Measurements from ENCODE around the gene TMEM245. TPM values are rescaled to one million over a fixed set of nuclear protein-coding genes. Genes with fewer than 3 reads are reported as not detected.

TMEM245 gene
- total and polyA plus RNA-seq, 2 of the 13 experiments (the other 11 are each of a cell fraction or from before 2014, with no cell fraction given): 53.5 to 55.4 TPM

DNA sequence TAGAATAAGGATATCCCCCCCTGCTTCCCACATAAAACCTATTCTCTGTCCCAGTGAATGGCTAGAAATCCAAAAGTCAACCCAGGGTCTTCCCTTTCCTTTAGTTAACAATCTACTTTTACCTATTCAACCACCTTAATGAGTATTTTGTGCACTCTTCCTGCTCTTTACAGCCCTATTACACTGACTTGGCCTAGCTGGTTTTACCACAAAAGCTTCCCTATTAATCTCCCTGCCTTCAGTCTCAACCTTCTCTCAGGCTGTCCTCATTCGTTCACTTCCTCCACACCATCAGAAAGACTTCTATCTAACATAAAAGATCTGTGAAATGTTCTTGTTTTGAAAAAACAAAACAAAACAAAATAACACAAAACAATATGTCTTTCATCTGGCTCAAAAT lies 122.6 kb downstream of the TMEM245 start (continued):
- TF ChIP-seq ZNF614 (CRISPR knock-in tag; IDR thresholded peaks at IDR 0.05; ENCODE audit: borderline replicate concordance): no peak
- no peak for TF ChIP-seq ZNF207 (IDR thresholded peaks at IDR 0.05; ENCODE audit: borderline replicate concordance)
- no peak for TF ChIP-seq PAWR (CRISPR knock-in tag; IDR thresholded peaks at IDR 0.05; ENCODE audit: borderline replicate concordance)
- TF ChIP-seq RORA (CRISPR knock-in tag; IDR thresholded peaks at IDR 0.05): no peak
- TF ChIP-seq, protein P1, sequence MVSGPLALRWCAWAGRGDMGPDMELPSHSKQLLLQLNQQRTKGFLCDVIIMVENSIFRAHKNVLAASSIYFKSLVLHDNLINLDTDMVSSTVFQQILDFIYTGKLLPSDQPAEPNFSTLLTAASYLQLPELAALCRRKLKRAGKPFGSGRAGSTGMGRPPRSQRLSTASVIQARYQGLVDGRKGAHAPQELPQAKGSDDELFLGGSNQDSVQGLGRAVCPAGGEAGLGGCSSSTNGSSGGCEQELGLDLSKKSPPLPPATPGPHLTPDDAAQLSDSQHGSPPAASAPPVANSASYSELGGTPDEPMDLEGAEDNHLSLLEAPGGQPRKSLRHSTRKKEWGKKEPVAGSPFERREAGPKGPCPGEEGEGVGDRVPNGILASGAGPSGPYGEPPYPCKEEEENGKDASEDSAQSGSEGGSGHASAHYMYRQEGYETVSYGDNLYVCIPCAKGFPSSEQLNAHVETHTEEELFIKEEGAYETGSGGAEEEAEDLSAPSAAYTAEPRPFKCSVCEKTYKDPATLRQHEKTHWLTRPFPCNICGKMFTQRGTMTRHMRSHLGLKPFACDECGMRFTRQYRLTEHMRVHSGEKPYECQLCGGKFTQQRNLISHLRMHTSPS (CRISPR knock-in tag; IDR thresholded peaks at IDR 0.05; ENCODE audit: low read depth): no peak
- TF ChIP-seq, protein P2, sequence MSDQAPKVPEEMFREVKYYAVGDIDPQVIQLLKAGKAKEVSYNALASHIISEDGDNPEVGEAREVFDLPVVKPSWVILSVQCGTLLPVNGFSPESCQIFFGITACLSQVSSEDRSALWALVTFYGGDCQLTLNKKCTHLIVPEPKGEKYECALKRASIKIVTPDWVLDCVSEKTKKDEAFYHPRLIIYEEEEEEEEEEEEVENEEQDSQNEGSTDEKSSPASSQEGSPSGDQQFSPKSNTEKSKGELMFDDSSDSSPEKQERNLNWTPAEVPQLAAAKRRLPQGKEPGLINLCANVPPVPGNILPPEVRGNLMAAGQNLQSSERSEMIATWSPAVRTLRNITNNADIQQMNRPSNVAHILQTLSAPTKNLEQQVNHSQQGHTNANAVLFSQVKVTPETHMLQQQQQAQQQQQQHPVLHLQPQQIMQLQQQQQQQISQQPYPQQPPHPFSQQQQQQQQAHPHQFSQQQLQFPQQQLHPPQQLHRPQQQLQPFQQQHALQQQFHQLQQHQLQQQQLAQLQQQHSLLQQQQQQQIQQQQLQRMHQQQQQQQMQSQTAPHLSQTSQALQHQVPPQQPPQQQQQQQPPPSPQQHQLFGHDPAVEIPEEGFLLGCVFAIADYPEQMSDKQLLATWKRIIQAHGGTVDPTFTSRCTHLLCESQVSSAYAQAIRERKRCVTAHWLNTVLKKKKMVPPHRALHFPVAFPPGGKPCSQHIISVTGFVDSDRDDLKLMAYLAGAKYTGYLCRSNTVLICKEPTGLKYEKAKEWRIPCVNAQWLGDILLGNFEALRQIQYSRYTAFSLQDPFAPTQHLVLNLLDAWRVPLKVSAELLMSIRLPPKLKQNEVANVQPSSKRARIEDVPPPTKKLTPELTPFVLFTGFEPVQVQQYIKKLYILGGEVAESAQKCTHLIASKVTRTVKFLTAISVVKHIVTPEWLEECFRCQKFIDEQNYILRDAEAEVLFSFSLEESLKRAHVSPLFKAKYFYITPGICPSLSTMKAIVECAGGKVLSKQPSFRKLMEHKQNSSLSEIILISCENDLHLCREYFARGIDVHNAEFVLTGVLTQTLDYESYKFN (CRISPR knock-in tag; conservative IDR thresholded peaks at IDR 0.05): no peak

DNA sequence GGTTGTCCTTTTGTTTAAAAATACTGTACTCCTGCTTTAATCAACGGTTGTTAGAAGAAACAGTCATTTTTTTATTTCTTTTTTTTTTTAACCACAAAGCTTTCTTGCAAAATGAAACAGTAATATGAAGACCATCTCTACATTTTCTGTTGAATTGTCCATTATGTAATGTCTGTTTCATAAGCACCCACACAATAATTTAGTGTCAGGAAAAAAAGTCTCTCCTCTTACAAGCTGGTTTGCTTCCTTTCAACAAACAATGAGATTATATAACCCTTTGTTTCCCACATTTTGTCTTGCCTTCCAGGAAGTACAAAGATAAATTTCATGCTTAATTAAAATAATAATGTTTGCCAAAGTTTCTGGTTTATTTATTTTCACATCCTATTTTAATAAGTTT lies 123.1 kb downstream of the TMEM245 start:
- no peaks in the 10 kb centered on the region for H4K20me1 ChIP-seq (ENCODE audit: insufficient read depth, low read length)
- TSS peak; percentile 15 for BruUV-seq (replicated peaks)
- intact Hi-C loops (cut with micrococcal nuclease; ENCODE audit: unreplicated experiment): no loop called here
- DNase-seq (ENCODE audit: low spot score): no peak
- H3K4me3 ChIP-seq (replicated peaks in 1 of 3; ENCODE audit: insufficient read depth in 1 of 3, low read depth in 2 of 3, low read length in 3 of 3): no peak overlapping the region
- H3K79me2 ChIP-seq (ENCODE audit: insufficient read depth, low read length): peaks cover 43% of the 10 kb centered on the region
- no peak for FAIRE-seq
- no peak for ATAC-seq
- peaks cover 7 to 25% of the 10 kb centered on the region in 2 experiments for H3K36me3 ChIP-seq (replicated peaks in 1 of 2; ENCODE audit: control insufficient read depth in 1 of 2, insufficient read depth in 2 of 2, low read length in 2 of 2)
- H3K4me2 ChIP-seq (ENCODE audit: low read depth, low read length): no peak overlapping the region
- WGBS (ENCODE audit: low lambda C conversion rate): 95% methylated on average over 1 of the region's 1 CpG
- no peak overlapping the region for H3K9ac ChIP-seq (ENCODE audit: insufficient read depth, low read depth, low read length)
- ChIA-PET CTCF (ENCODE audit: low intra/inter-chr PET ratio, low total read pairs) (no interaction called here), POLR2A (no interaction called here)
- peaks cover 15% of the 10 kb centered on the region for H3K4me1 ChIP-seq (ENCODE audit: insufficient read depth, low read length)
- H2AFZ ChIP-seq (ENCODE audit: low read length): no peak overlapping the region
- no peaks in the 10 kb centered on the region for H3K9me3 ChIP-seq (ENCODE audit: low read length)
- in situ Hi-C loops (cut with HindIII; ENCODE audit: extremely low pct_ligation_motif_present, low pct_unique_long_range_greater_than_20kb): no loop called here
- no peak overlapping the region for H3K27ac ChIP-seq (ENCODE audit: extremely low read length, insufficient read depth, low read length)
- H3K27me3 ChIP-seq (ENCODE audit: control insufficient read depth in 1 of 2, insufficient read depth in 2 of 2, low read length in 2 of 2): no peaks in the 10 kb centered on the region
- no peak for TF ChIP-seq HCFC1 (IDR thresholded peaks at IDR 0.05; ENCODE audit: low read depth, low read length)
- no peak for TF ChIP-seq ZNF160 (CRISPR knock-in tag; IDR thresholded peaks at IDR 0.05)
- TF ChIP-seq HDAC2 (CRISPR knock-in tag; IDR thresholded peaks at IDR 0.05): no peak
- peak; percentile 33; the same call in 1 of the 2 replicates for TF ChIP-seq SOX5 (CRISPR knock-in tag; IDR thresholded peaks at IDR 0.05; ENCODE audit: borderline replicate concordance)
- no peak for TF ChIP-seq BRCA1 (CRISPR knock-in tag; IDR thresholded peaks at IDR 0.05)
- no peak for TF ChIP-seq ZNF614 (CRISPR knock-in tag; IDR thresholded peaks at IDR 0.05; ENCODE audit: borderline replicate concordance)
- no peak for TF ChIP-seq ZSCAN20 (CRISPR knock-in tag; IDR thresholded peaks at IDR 0.05; ENCODE audit: borderline replicate concordance)
- TF ChIP-seq DMAP1 (CRISPR knock-in tag; IDR thresholded peaks at IDR 0.05): no peak
- TF ChIP-seq ZBTB20 (CRISPR knock-in tag; IDR thresholded peaks at IDR 0.05; ENCODE audit: borderline replicate concordance, low read depth): no peak
- no peak for TF ChIP-seq ATRX (CRISPR knock-in tag; IDR thresholded peaks at IDR 0.05; ENCODE audit: borderline replicate concordance)
- no peak for TF ChIP-seq SOX13 (IDR thresholded peaks at IDR 0.05)
- peak in 1 of 2 experiments; percentile 52; a peak in 1 of 4 replicates for TF ChIP-seq SOX13 (CRISPR knock-in tag; conservative IDR thresholded peaks at IDR 0.05 in 1 of 2, IDR thresholded peaks at IDR 0.05 in 1 of 2)

Data from HepG2 (cell line).